ENCODE results near the gene PKNOX2.

DNA sequence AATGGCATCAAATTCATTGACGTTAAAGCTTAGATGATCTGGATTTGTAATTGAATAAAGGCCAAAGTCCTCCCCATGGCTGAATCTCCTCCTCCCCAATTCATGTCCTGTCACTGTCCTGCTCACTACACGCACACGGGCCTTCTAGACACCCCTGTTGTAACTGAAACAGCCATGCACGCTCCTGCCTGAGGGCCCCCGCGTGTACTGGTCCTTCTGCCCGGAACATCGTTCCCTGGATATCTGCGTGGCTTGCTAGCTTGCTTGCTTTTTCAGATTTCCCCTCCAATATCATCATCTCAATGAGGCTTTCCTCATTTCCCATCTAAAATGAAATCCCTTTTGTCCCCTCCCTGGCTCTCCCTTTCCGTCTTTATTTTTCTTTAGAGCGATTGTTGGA, 15.3 kb downstream of the PKNOX2 start:
- TF ChIP-seq CTCF (conservative IDR thresholded peaks at IDR 0.05 in 1 of 2, IDR thresholded peaks at IDR 0.05 in 1 of 2; ENCODE audit: extremely low read depth in 1 of 2, insufficient read depth in 1 of 2, low read depth in 1 of 2, low read length in 2 of 2): no peak
- no peak for TF ChIP-seq EZH2 (IDR thresholded peaks at IDR 0.05; ENCODE audit: borderline replicate concordance, low read length)
